H9 (cell line): Measurements from ENCODE around the gene TRPM4. TPM values are rescaled to one million over a fixed set of nuclear protein-coding genes. Genes with fewer than 3 reads are reported as not detected.
"Not testable (repeated sequence)": the region's sequence is repeated elsewhere in the genome, so short reads cannot be mapped to it uniquely, and the experiment has no call there.

Experiments
- DNase-seq: peaks from one replicate; pipeline ENCODE4 v3.0.0-alpha.2; 2017
- H2AFZ ChIP-seq: one replicate; pipeline ENCODE4 v1.6.1; 2013; ENCODE audit warnings: mild to moderate bottlenecking, low read length, control low read depth, moderate library complexity
- H2AK5ac ChIP-seq: 2 replicates; pipeline ENCODE4 v1.6.1; 2013; ENCODE audit warnings: low read length, control low read depth, mixed read lengths; ENCODE audit not compliant: insufficient read length
- H2BK120ac ChIP-seq: one replicate; pipeline ENCODE4 v1.6.1; 2013; ENCODE audit warnings: low read depth, mild to moderate bottlenecking, low read length, control low read depth, inconsistent platforms; ENCODE audit not compliant: poor library complexity, severe bottlenecking
- H2BK12ac ChIP-seq: 2 replicates; pipeline ENCODE4 v1.6.1; 2013; ENCODE audit warnings: low read length, control low read depth, mixed read lengths, low read depth; ENCODE audit not compliant: insufficient read length
- H2BK15ac ChIP-seq: 2 replicates; pipeline ENCODE4 v1.6.1; 2013; ENCODE audit warnings: low read depth, low read length, control low read depth
- H2BK20ac ChIP-seq: one replicate; pipeline ENCODE4 v1.6.1; 2013; ENCODE audit warnings: low read depth, mild to moderate bottlenecking, low read length, control low read depth, inconsistent platforms; ENCODE audit not compliant: poor library complexity, severe bottlenecking
- H2BK5ac ChIP-seq: 2 replicates; pipeline ENCODE4 v1.6.1; 2013; ENCODE audit warnings: low read length, control low read depth, mixed read lengths; ENCODE audit not compliant: insufficient read length
- H3K14ac ChIP-seq: 2 replicates; pipeline ENCODE4 v1.6.1; 2013; ENCODE audit warnings: low read length, control low read depth; ENCODE audit not compliant: insufficient read depth
- H3K18ac ChIP-seq: 2 replicates; pipeline ENCODE4 v1.6.1; 2013; ENCODE audit warnings: low read depth, mild to moderate bottlenecking, mixed read lengths, low read length, control low read depth; ENCODE audit not compliant: insufficient read length
- H3K23ac ChIP-seq: 2 replicates; pipeline ENCODE4 v1.6.1; 2013; ENCODE audit warnings: low read length, control low read depth, mixed read lengths, low read depth; ENCODE audit not compliant: insufficient read length
- H3K23me2 ChIP-seq: 2 replicates; pipeline ENCODE4 v1.6.1; 2013; ENCODE audit warnings: low read depth, mild to moderate bottlenecking, mixed read lengths, low read length, control low read depth; ENCODE audit not compliant: insufficient read length, poor library complexity, severe bottlenecking
- H3K27ac ChIP-seq: 2 replicates; pipeline ENCODE4 v1.5.1; 2013; ENCODE audit warnings: low read length, control low read depth, mixed read lengths, low read depth; ENCODE audit not compliant: insufficient read length
- H3K27me3 ChIP-seq: 2 replicates; pipeline ENCODE4 v1.6.1; 2013; ENCODE audit warnings: low read length, control low read depth, inconsistent platforms; ENCODE audit not compliant: insufficient read depth
- H3K4ac ChIP-seq: 2 replicates; pipeline ENCODE4 v1.6.1; 2013; ENCODE audit warnings: low read depth, mild to moderate bottlenecking, control low read depth, inconsistent platforms, low read length, moderate library complexity
- H3K4me1 ChIP-seq: 2 replicates; pipeline ENCODE4 v1.6.1; 2013; ENCODE audit warnings: low read length, control low read depth, inconsistent platforms; ENCODE audit not compliant: insufficient read depth
- H3K4me2 ChIP-seq: 2 replicates; pipeline ENCODE4 v1.6.1; 2013; ENCODE audit warnings: low read length, control low read depth, mixed read lengths; ENCODE audit not compliant: insufficient read length, insufficient read depth
- H3K56ac ChIP-seq: 2 replicates; pipeline ENCODE4 v1.6.1; 2013; ENCODE audit warnings: low read depth, mild to moderate bottlenecking, mixed read lengths, low read length, control low read depth; ENCODE audit not compliant: insufficient read length
- H3K79me1 ChIP-seq: 2 replicates; pipeline ENCODE4 v1.6.1; 2013; ENCODE audit warnings: low read depth, mild to moderate bottlenecking, moderate library complexity, low read length, control low read depth, inconsistent platforms; ENCODE audit not compliant: insufficient read depth, poor library complexity, severe bottlenecking
- H3K79me2 ChIP-seq: 2 replicates; pipeline ENCODE4 v1.6.1; 2013; ENCODE audit warnings: low read length, control low read depth, inconsistent platforms; ENCODE audit not compliant: insufficient read depth
- H3K9ac ChIP-seq: 2 replicates; pipeline ENCODE4 v1.6.1; 2013; ENCODE audit warnings: low read length, control low read depth, mixed read lengths; ENCODE audit not compliant: insufficient read length; ENCODE audit errors: extremely low read depth
- H3K9me3 ChIP-seq: one replicate; pipeline ENCODE4 v1.6.1; 2013; ENCODE audit warnings: low read depth, low read length, inconsistent platforms; ENCODE audit not compliant: control insufficient read depth
- H3T11ph ChIP-seq: one replicate; pipeline ENCODE4 v1.6.1; 2013; ENCODE audit warnings: mild to moderate bottlenecking, low read length, control low read depth, inconsistent platforms
- H4K20me1 ChIP-seq: one replicate; pipeline ENCODE4 v1.6.1; 2013; ENCODE audit not compliant: control insufficient read depth, insufficient read length, insufficient read depth
- H4K5ac ChIP-seq: 2 replicates; pipeline ENCODE4 v1.6.1; 2013; ENCODE audit warnings: low read depth, mild to moderate bottlenecking, mixed read lengths, low read length, control low read depth; ENCODE audit not compliant: insufficient read length
- H4K8ac ChIP-seq: replicated peaks from 2 replicates; pipeline ENCODE4 v1.6.1; 2013; ENCODE audit warnings: low read length, control low read depth, mixed read lengths, low read depth; ENCODE audit not compliant: insufficient read length
- H4K91ac ChIP-seq: 2 replicates; pipeline ENCODE4 v1.6.1; 2013; ENCODE audit warnings: low read depth, mild to moderate bottlenecking, moderate library complexity, mixed read lengths, low read length, control low read depth; ENCODE audit not compliant: insufficient read length
- H3K27ac Mint-ChIP-seq, 3 experiments: 2 replicates in 2 of 3; 3 replicates in 1 of 3; pipeline ENCODE4 v1.8.0; 2020 to 2021; ENCODE audit warnings: mixed read lengths in 3 of 3, mild to moderate bottlenecking in 1 of 3, moderate library complexity in 1 of 3
- H3K27me3 Mint-ChIP-seq: 2 replicates; pipeline ENCODE4 v1.8.0; 2021; ENCODE audit warnings: low read depth, mild to moderate bottlenecking, moderate library complexity, mixed read lengths
- H3K36me3 Mint-ChIP-seq, 3 experiments: 2 replicates in 2 of 3; 3 replicates in 1 of 3; pipeline ENCODE4 v1.8.0; 2020 to 2021; ENCODE audit warnings: low read depth in 3 of 3, mixed read lengths in 3 of 3; ENCODE audit not compliant: insufficient read depth in 1 of 3
- H3K4me1 Mint-ChIP-seq, 2 experiments: 2 replicates each; pipeline ENCODE4 v1.8.0; 2020; ENCODE audit warnings: mixed read lengths in 2 of 2
- H3K4me3 Mint-ChIP-seq, 2 experiments: 2 replicates in 1 of 2; 3 replicates in 1 of 2; pipeline ENCODE4 v1.8.0; 2020 to 2021; ENCODE audit warnings: mild to moderate bottlenecking in 2 of 2, mixed read lengths in 2 of 2, moderate library complexity in 1 of 2
- H3K9me3 Mint-ChIP-seq, 2 experiments: 2 replicates in 1 of 2; 3 replicates in 1 of 2; pipeline ENCODE4 v1.8.0; 2020; ENCODE audit warnings: mild to moderate bottlenecking in 2 of 2, mixed read lengths in 2 of 2, moderate library complexity in 1 of 2
- CTCF ChIP-seq: fragments of 200-600 bp; sonication (generic); conservative IDR thresholded peaks from 3 replicates; pipeline ENCODE4 v1.8.0; 2021; ENCODE audit warnings: antibody characterized with exemption, mild to moderate bottlenecking
- WGBS: extraction: QIAGEN DNeasy Blood & Tissue Kit; methylation state at CpG from one replicate; pipeline ENCODE4 v1.1.7; 2013; ENCODE audit warnings: missing lambda C conversion rate, low lambda C conversion rate, mixed read lengths; ENCODE audit not compliant: insufficient read length; ENCODE audit errors: extremely low coverage; 5-methylcytosine and 5-hydroxymethylcytosine counted together
- total RNA-seq: library from RNA; stranded (reverse); gene quantifications from 2 replicates; pipeline ENCODE4 v1.2.1, GENCODE V29; 2021

The TRPM4 gene
- total RNA-seq, 1 experiment from 2014 or later, result 6.9 TPM

GRCh38 chr19:49205114-49205513, 47.5 kb downstream of the TRPM4 start:
- Histone ChIP-seq H3K4me2 (no peak overlapping the region), H3K79me1 (no peaks in the 10 kb centered on the region), H3K4me1 (no peaks in the 10 kb centered on the region), H3T11ph (no peak overlapping the region), H4K91ac (no peak overlapping the region), H2BK12ac (no peak overlapping the region), H3K79me2 (no peaks in the 10 kb centered on the region), H4K20me1 (no peaks in the 10 kb centered on the region), H3K27me3 (no peaks in the 10 kb centered on the region), H3K4ac (no peak overlapping the region), H3K56ac (no peak overlapping the region), H4K8ac (no peak overlapping the region), H2BK120ac (no peak overlapping the region), H3K18ac (no peak overlapping the region), H3K23ac (no peak overlapping the region), H2BK15ac (no peak overlapping the region), H4K5ac (no peak overlapping the region), H3K9ac (no peak overlapping the region), H3K9me3 (no peaks in the 10 kb centered on the region), H3K27ac (no peak overlapping the region), H3K23me2 (no peaks in the 10 kb centered on the region), H2BK20ac (no peak overlapping the region), H2AFZ (no peak overlapping the region), H2BK5ac (no peak overlapping the region), H2AK5ac (no peak overlapping the region), H3K14ac (no peak overlapping the region)
- H3K36me3 Mint-ChIP-seq, result peaks cover 10 to 41% (median 18%) of the 10 kb centered on the region in 3 experiments; a peak in 6 of 7 replicates
- no CpG with 5 or more reads among the region's 7 CpGs for WGBS
- no peak for TF ChIP-seq CTCF
- DNase-seq, result no peak
- H3K9me3 Mint-ChIP-seq, result peaks cover 0 to 3% of the 10 kb centered on the region in 2 experiments; a peak in 2 of 5 replicates
- H3K27ac Mint-ChIP-seq, result no peak overlapping the region
- H3K27me3 Mint-ChIP-seq, result no peaks in the 10 kb centered on the region
- H3K4me1 Mint-ChIP-seq, result peaks cover 0 to 2% of the 10 kb centered on the region in 2 experiments; a peak in 2 of 4 replicates
- H3K4me3 Mint-ChIP-seq, result no peak overlapping the region

GRCh38 chr19:49209502-49209901, 51.9 kb downstream of the TRPM4 start:
- H3K9me3 ChIP-seq, H4K20me1 ChIP-seq, H3K79me2 ChIP-seq, H3K27ac Mint-ChIP-seq, H3K4ac ChIP-seq, H3K9ac ChIP-seq, H4K8ac ChIP-seq, H3K18ac ChIP-seq, H3K9me3 Mint-ChIP-seq, H3K27me3 ChIP-seq, H3T11ph ChIP-seq, H2BK15ac ChIP-seq, DNase-seq, H3K23me2 ChIP-seq, H2BK5ac ChIP-seq, H3K14ac ChIP-seq, H3K4me3 Mint-ChIP-seq, H2BK120ac ChIP-seq, H2AFZ ChIP-seq, H4K91ac ChIP-seq, H3K23ac ChIP-seq, H4K5ac ChIP-seq, H3K27me3 Mint-ChIP-seq, H3K4me2 ChIP-seq, H3K27ac ChIP-seq, H3K4me1 ChIP-seq, H3K56ac ChIP-seq, H2AK5ac ChIP-seq, H3K79me1 ChIP-seq, H2BK20ac ChIP-seq, H2BK12ac ChIP-seq: not testable (repeated sequence)
- Mint-ChIP-seq H3K36me3 (peaks cover 2 to 17% (median 3%) of the 10 kb centered on the region in 3 experiments; a peak in 5 of 7 replicates), H3K4me1 (peaks cover 5 to 10% of the 10 kb centered on the region in 2 experiments)
- no CpG with 5 or more reads among the region's 4 CpGs for WGBS
